Calu3 (cell line): ENCODE data around the gene SAYSD1. TPM values are rescaled to one million over a fixed set of nuclear protein-coding genes. Genes with fewer than 3 reads are reported as not detected.

ENCODE experiments used
- BruUV-seq: library from RNA; stranded (reverse); fragments of 400-500 nt; replicated peaks from 2 replicates; lab custom pipeline; 2021; lab: Mats Ljungman, UMichigan
- CTCF ChIA-PET: fragments of 300-600 bp; sonication (Branson Sonifier 250); formaldehyde crosslinking; loops from one replicate; lab custom pipeline; 2022; ENCODE audit warnings: antibody characterized with exemption; lab: Charles Lee
- DNase-seq: peaks from one replicate; pipeline ENCODE4 v3.0.0; 2022
- H3K27ac Mint-ChIP-seq: one replicate; pipeline ENCODE4 v1.8.0; 2022; ENCODE audit warnings: mixed read lengths; ENCODE audit not compliant: unreplicated experiment
- H3K27me3 Mint-ChIP-seq: one replicate; pipeline ENCODE4 v1.8.0; 2022; ENCODE audit warnings: mixed read lengths; ENCODE audit not compliant: unreplicated experiment
- H3K36me3 Mint-ChIP-seq: one replicate; pipeline ENCODE4 v1.8.0; 2022; ENCODE audit warnings: mild to moderate bottlenecking, moderate library complexity, mixed read lengths; ENCODE audit not compliant: insufficient read depth, unreplicated experiment
- H3K4me1 Mint-ChIP-seq: one replicate; pipeline ENCODE4 v1.8.0; 2022; ENCODE audit warnings: mild to moderate bottlenecking, low read depth, mixed read lengths; ENCODE audit not compliant: unreplicated experiment
- H3K4me3 Mint-ChIP-seq: one replicate; pipeline ENCODE4 v1.8.0; 2022; ENCODE audit warnings: mild to moderate bottlenecking, low read depth, moderate library complexity, mixed read lengths; ENCODE audit not compliant: unreplicated experiment
- H3K9me3 Mint-ChIP-seq: one replicate; pipeline ENCODE4 v1.8.0; 2022; ENCODE audit warnings: low read depth, mixed read lengths; ENCODE audit not compliant: unreplicated experiment
- intact Hi-C: fragments of 100-400 bp; cut with micrococcal nuclease; formaldehyde crosslinking; loops from one replicate; pipeline ENCODE4 v1.10.0; 2022; ENCODE audit not compliant: unreplicated experiment
- total RNA-seq: library from RNA; stranded (reverse); gene quantifications from 2 replicates; pipeline ENCODE4 v1.2.3, GENCODE V29; 2022
- TF ChIP-seq, protein P1 (sequence below): fragments of 200-600 bp; IDR thresholded peaks from one replicate; pipeline ENCODE4 v1.8.0; 2022; ENCODE audit warnings: antibody characterized with exemption; ENCODE audit not compliant: unreplicated experiment

SAYSD1 gene
- total RNA-seq, 1 experiment from 2014 or later, result 23.2 TPM

DNA sequence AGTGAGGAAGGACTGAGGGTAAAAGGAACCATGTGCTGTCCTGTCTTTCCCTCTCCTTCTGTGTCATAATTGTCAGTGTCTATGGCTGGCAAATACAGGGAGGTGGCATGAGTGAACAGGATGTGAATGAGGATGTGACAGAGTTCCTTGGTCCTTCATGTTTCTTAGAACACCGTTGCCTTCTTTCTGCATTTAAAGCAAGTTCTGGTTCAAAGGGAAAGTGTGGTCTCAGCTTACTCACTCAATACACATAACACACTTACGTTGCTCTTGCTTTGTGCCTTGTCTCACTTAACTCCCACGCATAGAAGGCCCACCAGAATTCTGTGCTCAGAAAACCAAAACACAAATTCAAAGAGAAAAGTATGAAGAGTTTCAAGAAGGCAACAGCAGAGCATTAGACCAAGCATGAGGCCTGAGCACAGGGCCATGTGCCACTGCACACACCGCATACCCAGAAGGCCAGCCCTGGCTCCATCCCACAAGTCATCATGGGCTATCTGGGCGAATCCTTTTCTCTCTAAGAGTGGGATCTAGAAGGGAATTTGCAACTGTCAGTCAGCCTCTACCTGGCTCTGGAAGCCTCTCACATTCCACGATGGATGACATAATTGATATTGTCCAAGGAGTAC, 38.9 kb upstream of the SAYSD1 start:
- Mint-ChIP-seq H3K9me3 (no peaks in the 10 kb centered on the region), H3K4me1 (no peaks in the 10 kb centered on the region), H3K27me3 (peaks cover 32% of the 10 kb centered on the region), H3K4me3 (no peak overlapping the region), H3K36me3 (no peaks in the 10 kb centered on the region), H3K27ac (no peak overlapping the region)
- no TSS peak for BruUV-seq
- CTCF ChIA-PET, result interaction anchor here (0.7 kb wide), 1 partner anchor 43 kb away, joined by 7 read pairs; no protein-coding TSS in a partner anchor
- TF ChIP-seq, protein P1, sequence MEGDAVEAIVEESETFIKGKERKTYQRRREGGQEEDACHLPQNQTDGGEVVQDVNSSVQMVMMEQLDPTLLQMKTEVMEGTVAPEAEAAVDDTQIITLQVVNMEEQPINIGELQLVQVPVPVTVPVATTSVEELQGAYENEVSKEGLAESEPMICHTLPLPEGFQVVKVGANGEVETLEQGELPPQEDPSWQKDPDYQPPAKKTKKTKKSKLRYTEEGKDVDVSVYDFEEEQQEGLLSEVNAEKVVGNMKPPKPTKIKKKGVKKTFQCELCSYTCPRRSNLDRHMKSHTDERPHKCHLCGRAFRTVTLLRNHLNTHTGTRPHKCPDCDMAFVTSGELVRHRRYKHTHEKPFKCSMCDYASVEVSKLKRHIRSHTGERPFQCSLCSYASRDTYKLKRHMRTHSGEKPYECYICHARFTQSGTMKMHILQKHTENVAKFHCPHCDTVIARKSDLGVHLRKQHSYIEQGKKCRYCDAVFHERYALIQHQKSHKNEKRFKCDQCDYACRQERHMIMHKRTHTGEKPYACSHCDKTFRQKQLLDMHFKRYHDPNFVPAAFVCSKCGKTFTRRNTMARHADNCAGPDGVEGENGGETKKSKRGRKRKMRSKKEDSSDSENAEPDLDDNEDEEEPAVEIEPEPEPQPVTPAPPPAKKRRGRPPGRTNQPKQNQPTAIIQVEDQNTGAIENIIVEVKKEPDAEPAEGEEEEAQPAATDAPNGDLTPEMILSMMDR, result no peak
- no peak for DNase-seq
- intact Hi-C loops, result no loop called here

DNA sequence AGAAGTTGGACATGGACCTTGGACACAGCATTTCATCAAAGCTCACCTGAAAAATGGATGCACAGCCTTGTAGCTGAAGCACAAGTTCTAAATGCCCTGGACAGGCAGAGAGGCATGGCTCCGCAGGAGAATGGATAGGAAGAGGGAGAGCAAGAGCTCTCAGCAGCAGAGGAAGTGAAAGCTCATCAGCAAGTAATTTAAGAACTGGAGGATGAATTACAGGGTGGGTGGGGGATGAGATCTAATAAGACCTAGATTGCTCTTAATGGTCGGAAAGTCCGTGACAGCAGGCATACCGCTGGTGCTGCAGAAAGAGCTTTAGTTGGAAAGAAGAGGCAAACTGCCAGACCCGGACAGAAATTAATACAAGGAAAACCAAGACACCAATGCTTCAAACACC, 37.3 kb upstream of the SAYSD1 start:
- peaks cover 45% of the 10 kb centered on the region for H3K27me3 Mint-ChIP-seq
- BruUV-seq, result no TSS peak
- H3K4me1 Mint-ChIP-seq, result no peaks in the 10 kb centered on the region
- TF ChIP-seq, protein P1, result no peak
- H3K27ac Mint-ChIP-seq, result no peak overlapping the region
- no peak for DNase-seq
- no peaks in the 10 kb centered on the region for H3K36me3 Mint-ChIP-seq
- H3K4me3 Mint-ChIP-seq, result no peak overlapping the region
- no peaks in the 10 kb centered on the region for H3K9me3 Mint-ChIP-seq
- CTCF ChIA-PET, result interaction anchor here (0.7 kb wide), 2 partner anchors 17 to 73 kb away, joined by 4 to 6 read pairs; no protein-coding TSS in a partner anchor
- intact Hi-C loops, result no loop called here

DNA sequence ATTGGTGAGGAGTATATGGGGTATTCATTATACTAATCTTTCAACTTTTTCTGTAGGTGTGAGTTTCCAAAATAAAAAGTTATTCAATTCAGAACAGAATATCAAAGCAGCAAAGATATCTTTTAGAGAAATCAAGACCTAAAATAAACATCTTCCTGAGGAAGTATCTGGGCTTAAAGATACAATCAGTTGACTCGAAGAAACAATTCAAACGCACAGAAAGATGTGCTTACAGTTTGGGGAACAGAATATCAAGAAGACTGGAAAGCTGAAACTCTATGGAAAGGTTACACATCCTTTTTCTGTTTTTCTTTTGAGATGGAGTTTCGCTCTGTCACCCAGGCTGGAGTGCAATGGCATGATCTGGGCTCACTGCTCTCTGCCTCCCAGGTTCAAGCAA, 36.2 kb upstream of the SAYSD1 start:
- CTCF ChIA-PET, result no interaction called here
- no peak overlapping the region for H3K4me3 Mint-ChIP-seq
- peaks cover 45% of the 10 kb centered on the region for H3K27me3 Mint-ChIP-seq
- H3K27ac Mint-ChIP-seq, result no peak overlapping the region
- intact Hi-C loops, result no loop called here
- H3K4me1 Mint-ChIP-seq, result no peaks in the 10 kb centered on the region
- no TSS peak for BruUV-seq
- no peaks in the 10 kb centered on the region for H3K9me3 Mint-ChIP-seq
- TF ChIP-seq, protein P1, result no peak
- DNase-seq, result no peak
- H3K36me3 Mint-ChIP-seq, result no peaks in the 10 kb centered on the region

DNA sequence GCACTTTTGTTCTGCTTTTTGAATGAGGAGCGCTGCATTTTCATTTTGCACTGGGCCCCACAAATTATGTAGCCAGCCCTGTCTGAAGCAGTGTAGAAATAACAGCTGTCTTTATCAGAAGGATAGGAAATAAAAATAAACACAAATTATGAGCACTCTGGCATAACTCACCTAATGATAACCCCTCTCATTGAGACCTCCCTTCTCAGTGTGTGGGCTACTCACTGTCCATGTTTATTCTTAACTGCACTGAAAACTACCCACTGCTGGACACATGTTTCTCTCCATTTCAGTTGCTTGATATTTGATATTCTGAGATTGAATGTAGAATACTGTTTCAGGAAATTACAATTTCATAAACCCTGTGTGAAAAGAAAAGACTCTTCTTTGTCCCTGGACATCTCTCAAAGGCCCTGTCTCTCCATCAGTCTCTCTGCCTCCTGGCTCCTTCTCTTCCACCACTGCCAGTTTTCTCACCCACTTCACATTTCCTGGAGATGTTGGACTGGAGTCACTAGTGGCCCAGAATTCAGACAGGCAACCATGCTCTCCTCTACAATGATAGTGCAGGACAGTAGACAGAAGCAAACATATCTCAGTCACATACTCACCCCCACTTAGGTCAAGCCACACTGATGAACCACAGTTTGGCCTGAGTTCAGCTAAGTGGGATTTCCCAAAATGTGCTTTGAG, 29.6 kb upstream of the SAYSD1 start:
- no TSS peak for BruUV-seq
- H3K9me3 Mint-ChIP-seq, result no peaks in the 10 kb centered on the region
- TF ChIP-seq, protein P1, result no peak
- intact Hi-C loops, result no loop called here
- no peaks in the 10 kb centered on the region for H3K36me3 Mint-ChIP-seq
- no peak overlapping the region for H3K4me3 Mint-ChIP-seq
- DNase-seq, result no peak
- CTCF ChIA-PET, result no interaction called here
- H3K4me1 Mint-ChIP-seq, result no peaks in the 10 kb centered on the region
- H3K27ac Mint-ChIP-seq, result no peak overlapping the region
- H3K27me3 Mint-ChIP-seq, result peaks cover 34% of the 10 kb centered on the region
